SK-N-SH (cell line): ENCODE data around the gene MYH6. TPM values are rescaled to one million over a fixed set of nuclear protein-coding genes. Genes with fewer than 3 reads are reported as not detected.

Experiments used
- CTCF ChIA-PET: fragments of 300-600, 350-600 bp; formaldehyde crosslinking; extraction: SDS; loops from one replicate; lab custom pipeline; 2021; lab: Yijun Ruan, JAX
- POLR2A ChIA-PET: fragments of 350-600 bp; sonication (Branson Sonifier 250); formaldehyde crosslinking; extraction: SDS; loops from one replicate; lab custom pipeline; 2020; ENCODE audit warnings: antibody characterized with exemption, inconsistent platforms; lab: Yijun Ruan, JAX
- DNase-seq: peaks from one replicate; pipeline ENCODE4 v3.0.0; 2012
- H2AFZ ChIP-seq: fragments of 200-600 bp; sonication (generic); 2 replicates; pipeline ENCODE4 v1.8.1; 2016; ENCODE audit warnings: antibody characterized with exemption, mild to moderate bottlenecking, low read depth
- H3F3A ChIP-seq: fragments of 200-600 bp; sonication (generic); replicated peaks from 2 replicates; pipeline ENCODE3; 2016; ENCODE audit warnings: antibody characterized with exemption, mild to moderate bottlenecking; ENCODE audit not compliant: insufficient read depth
- H3K27ac ChIP-seq, 2 experiments: fragments of 200-500 bp in 1 of 2; fragments of 200-600 bp in 1 of 2; sonication (Bioruptor generic) in 1 of 2; sonication (generic), shearing (Covaris generic) in 1 of 2; 2 replicates each; pipeline versions ENCODE4 v1.5.1 to v1.6.1; 2014 to 2016; ENCODE audit warnings: low read depth in 2 of 2, inconsistent platforms in 1 of 2, low read length in 1 of 2, mild to moderate bottlenecking in 1 of 2, mixed read lengths in 1 of 2
- H3K27me3 ChIP-seq: fragments of 200-600 bp; sonication (generic), shearing (Covaris generic); 2 replicates; pipeline ENCODE4 v1.6.1; 2016; ENCODE audit warnings: mixed run types; ENCODE audit not compliant: insufficient read depth
- H3K36me3 ChIP-seq, 2 experiments: fragments of 200-500 bp in 1 of 2; fragments of 200-600 bp in 1 of 2; sonication (Bioruptor generic) in 1 of 2; sonication (generic) in 1 of 2; replicated peaks in 1 of 2; 2 replicates each; pipeline versions ENCODE3 to v1.5.1; 2014 to 2016; ENCODE audit warnings: low read length in 1 of 2, mild to moderate bottlenecking in 1 of 2; ENCODE audit not compliant: insufficient read depth in 2 of 2, control insufficient read depth in 1 of 2
- H3K4me1 ChIP-seq, 2 experiments: fragments of 200-500 bp in 1 of 2; fragments of 200-600 bp in 1 of 2; sonication (Bioruptor generic) in 1 of 2; sonication (generic), shearing (Covaris generic) in 1 of 2; 2 replicates each; pipeline versions ENCODE4 v1.5.1 to v1.6.1; 2014 to 2016; ENCODE audit warnings: low read depth in 1 of 2, low read length in 1 of 2, mixed run types in 1 of 2; ENCODE audit not compliant: insufficient read depth in 2 of 2, control insufficient read depth in 1 of 2
- H3K4me2 ChIP-seq: fragments of 200-600 bp; sonication (generic), shearing (Covaris generic); 2 replicates; pipeline ENCODE4 v1.6.1; 2017; ENCODE audit warnings: mixed run types
- H3K4me3 ChIP-seq, 2 experiments: fragments of 200-500 bp in 1 of 2; fragments of 200-600 bp in 1 of 2; sonication (Bioruptor generic) in 1 of 2; sonication (generic), shearing (Covaris generic) in 1 of 2; 2 replicates each; pipeline versions ENCODE4 v1.5.1 to v1.8.1; 2014 to 2016; ENCODE audit warnings: low read depth in 2 of 2, inconsistent platforms in 1 of 2, low read length in 1 of 2, mild to moderate bottlenecking in 1 of 2, mixed read lengths in 1 of 2, moderate library complexity in 1 of 2
- H3K79me2 ChIP-seq: fragments of 200-600 bp; sonication (generic); 2 replicates; pipeline ENCODE4 v1.8.1; 2017; ENCODE audit warnings: mild to moderate bottlenecking; ENCODE audit not compliant: insufficient read depth
- H3K9ac ChIP-seq: fragments of 200-600 bp; sonication (generic); 2 replicates; pipeline ENCODE4 v1.6.1; 2017; ENCODE audit warnings: mixed run types
- H3K9me2 ChIP-seq: fragments of 200-600 bp; sonication (generic); 2 replicates; pipeline ENCODE4 v1.6.1; 2017; ENCODE audit warnings: mixed run types
- H3K9me3 ChIP-seq: fragments of 200-600 bp; sonication (generic); 2 replicates; pipeline ENCODE4 v1.6.1; 2017; ENCODE audit warnings: mixed run types, mild to moderate bottlenecking, moderate library complexity
- H4K20me1 ChIP-seq: fragments of 200-600 bp; sonication (generic); 2 replicates; pipeline ENCODE4 v1.6.1; 2017; ENCODE audit warnings: mild to moderate bottlenecking, mixed run types; ENCODE audit not compliant: insufficient read depth
- CHD2 ChIP-seq: fragments of 150-350 bp; IDR thresholded peaks from 2 replicates; pipeline ENCODE4 v1.6.1; 2018; ENCODE audit warnings: low read length; ENCODE audit not compliant: partially characterized antibody
- EP300 ChIP-seq, 2 experiments: IDR thresholded peaks; 2 replicates each; pipeline versions ENCODE4 v1.4.0 to v1.6.1; 2012; ENCODE audit warnings: borderline replicate concordance in 1 of 2, low read depth in 1 of 2, low read length in 1 of 2
- EZH2phosphoT487 ChIP-seq: fragments of 200-600 bp; sonication (generic); IDR thresholded peaks from 2 replicates; pipeline ENCODE4 v1.6.1; 2017; ENCODE audit warnings: low read depth, mixed run types, mild to moderate bottlenecking, antibody characterized with exemption, moderate library complexity, borderline replicate concordance
- FOSL2 ChIP-seq: IDR thresholded peaks from 2 replicates; pipeline ENCODE4 v1.4.0; 2012; ENCODE audit warnings: low read depth, mild to moderate bottlenecking, moderate library complexity, borderline replicate concordance
- FOXJ3 ChIP-seq: sonication (generic); formaldehyde crosslinking; IDR thresholded peaks from 2 replicates; pipeline ENCODE4 v1.5.1; 2020; ENCODE audit warnings: mild to moderate bottlenecking, missing genetic modification reagents
- FOXM1 ChIP-seq: IDR thresholded peaks from 2 replicates; pipeline ENCODE4 v1.4.0; 2012; ENCODE audit warnings: low read depth, mild to moderate bottlenecking
- GABPA ChIP-seq: IDR thresholded peaks from 2 replicates; pipeline ENCODE4 v1.4.0; 2012; ENCODE audit warnings: low read depth, mild to moderate bottlenecking
- GATA2 ChIP-seq: sonication (generic); formaldehyde crosslinking; IDR thresholded peaks from 2 replicates; pipeline ENCODE4 v1.5.0; 2020; ENCODE audit warnings: mild to moderate bottlenecking, missing genetic modification reagents
- JUND ChIP-seq: IDR thresholded peaks from 2 replicates; pipeline ENCODE4 v1.4.0; 2012
- MXI1 ChIP-seq: IDR thresholded peaks from 2 replicates; pipeline ENCODE4 v1.6.1; 2012; ENCODE audit warnings: mild to moderate bottlenecking, low read depth, low read length, improper control_type of control experiment
- NFIC ChIP-seq: IDR thresholded peaks from 2 replicates; pipeline ENCODE4 v1.4.0; 2012; ENCODE audit warnings: borderline replicate concordance
- RCOR1 ChIP-seq: fragments of 150-350 bp; IDR thresholded peaks from 2 replicates; pipeline ENCODE4 v1.6.1; 2017; ENCODE audit warnings: antibody characterized with exemption, low read length
- RFX5 ChIP-seq: IDR thresholded peaks from 2 replicates; pipeline ENCODE4 v1.6.1; 2012; ENCODE audit warnings: mild to moderate bottlenecking, improper control_type of control experiment, low read length
- RXRA ChIP-seq: IDR thresholded peaks from 2 replicates; pipeline ENCODE4 v1.4.0; 2012; ENCODE audit warnings: low read depth, mild to moderate bottlenecking, borderline replicate concordance
- SMC3 ChIP-seq: IDR thresholded peaks from 2 replicates; pipeline ENCODE4 v1.6.1; 2012; ENCODE audit warnings: low read depth, low read length, improper control_type of control experiment
- TCF12 ChIP-seq: IDR thresholded peaks from 2 replicates; pipeline ENCODE4 v1.4.0; 2012
- YY1 ChIP-seq: IDR thresholded peaks from 2 replicates; pipeline ENCODE4 v1.4.0; 2012; ENCODE audit warnings: low read depth, mild to moderate bottlenecking
- WGBS: methylation state at CpG from one replicate; pipeline ENCODE4 v1.1.6; 2017; ENCODE audit warnings: low lambda C conversion rate; 5-methylcytosine and 5-hydroxymethylcytosine counted together
- polyA plus RNA-seq, 3 experiments: library from polyadenylated mRNA; depleted of rRNA; stranded (reverse); fragments of >200 nt; gene quantifications; 2 replicates each; pipeline ENCODE4 v1.2.3, GENCODE V29; 2012
- TF ChIP-seq, protein P1 (sequence below): IDR thresholded peaks from 2 replicates; pipeline ENCODE4 v1.4.0; 2012; ENCODE audit warnings: low read depth
- TF ChIP-seq, protein P2 (sequence below): fragments of 150-350 bp; IDR thresholded peaks from 2 replicates; pipeline ENCODE4 v1.6.1; 2016; ENCODE audit warnings: mild to moderate bottlenecking, low read depth, low read length
- TF ChIP-seq, protein P3 (sequence below): IDR thresholded peaks from 2 replicates; pipeline ENCODE4 v1.4.0; 2012; ENCODE audit warnings: low read depth, borderline replicate concordance

Gene MYH6
- polyA plus RNA-seq, 1 of the 3 experiments (the other 2 are of a cell fraction), result not detected

DNA sequence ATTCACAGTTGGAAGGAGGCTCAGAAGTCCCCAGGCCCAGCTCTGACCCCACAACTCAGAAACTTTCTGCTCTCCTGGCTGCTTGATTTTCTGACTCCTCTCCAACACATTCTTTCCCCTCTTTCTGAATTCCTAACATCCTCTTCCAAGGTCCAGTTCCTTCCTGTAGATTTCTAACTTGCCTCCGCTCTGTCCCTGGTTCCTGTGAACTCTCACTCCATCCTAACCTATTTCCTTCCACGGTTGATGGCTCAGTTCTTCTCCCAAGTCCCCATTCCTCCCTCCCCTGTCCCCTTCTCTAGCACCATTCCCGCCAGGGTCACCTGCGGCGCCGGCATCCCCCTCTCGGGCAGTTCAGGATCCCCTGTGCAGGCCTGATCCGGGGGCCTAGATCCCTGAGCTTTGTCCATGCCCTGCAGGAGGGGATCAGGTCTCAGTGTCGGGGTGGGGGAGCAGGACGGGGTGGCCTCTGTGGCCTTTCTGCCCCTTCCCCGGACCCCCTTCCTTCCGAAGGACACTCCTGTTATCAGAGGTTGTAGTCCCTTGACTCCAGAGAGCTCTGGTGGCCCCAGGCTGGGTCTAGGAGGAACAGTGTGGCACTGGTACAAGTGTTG lies 49.4 kb downstream of the MYH6 start:
- TF ChIP-seq, protein P1, sequence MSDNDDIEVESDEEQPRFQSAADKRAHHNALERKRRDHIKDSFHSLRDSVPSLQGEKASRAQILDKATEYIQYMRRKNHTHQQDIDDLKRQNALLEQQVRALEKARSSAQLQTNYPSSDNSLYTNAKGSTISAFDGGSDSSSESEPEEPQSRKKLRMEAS, result no peak
- no peak for TF ChIP-seq GATA2 (CRISPR knock-in tag)
- TF ChIP-seq FOXM1, result no peak
- no peak for TF ChIP-seq SMC3
- no peak for TF ChIP-seq GABPA
- TF ChIP-seq JUND, result no peak
- TF ChIP-seq RXRA, result no peak
- TF ChIP-seq, protein P2, sequence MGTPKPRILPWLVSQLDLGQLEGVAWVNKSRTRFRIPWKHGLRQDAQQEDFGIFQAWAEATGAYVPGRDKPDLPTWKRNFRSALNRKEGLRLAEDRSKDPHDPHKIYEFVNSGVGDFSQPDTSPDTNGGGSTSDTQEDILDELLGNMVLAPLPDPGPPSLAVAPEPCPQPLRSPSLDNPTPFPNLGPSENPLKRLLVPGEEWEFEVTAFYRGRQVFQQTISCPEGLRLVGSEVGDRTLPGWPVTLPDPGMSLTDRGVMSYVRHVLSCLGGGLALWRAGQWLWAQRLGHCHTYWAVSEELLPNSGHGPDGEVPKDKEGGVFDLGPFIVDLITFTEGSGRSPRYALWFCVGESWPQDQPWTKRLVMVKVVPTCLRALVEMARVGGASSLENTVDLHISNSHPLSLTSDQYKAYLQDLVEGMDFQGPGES, result no peak
- TF ChIP-seq YY1, result no peak
- no peak for TF ChIP-seq FOSL2
- no peak for TF ChIP-seq RCOR1
- TF ChIP-seq, protein P3, sequence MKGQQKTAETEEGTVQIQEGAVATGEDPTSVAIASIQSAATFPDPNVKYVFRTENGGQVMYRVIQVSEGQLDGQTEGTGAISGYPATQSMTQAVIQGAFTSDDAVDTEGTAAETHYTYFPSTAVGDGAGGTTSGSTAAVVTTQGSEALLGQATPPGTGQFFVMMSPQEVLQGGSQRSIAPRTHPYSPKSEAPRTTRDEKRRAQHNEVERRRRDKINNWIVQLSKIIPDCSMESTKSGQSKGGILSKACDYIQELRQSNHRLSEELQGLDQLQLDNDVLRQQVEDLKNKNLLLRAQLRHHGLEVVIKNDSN, result no peak
- no peak for TF ChIP-seq MXI1
- no peak for TF ChIP-seq EZH2phosphoT487
- Histone ChIP-seq H2AFZ (no peak overlapping the region), H3K27me3 (no peaks in the 10 kb centered on the region), H3K9me2 (no peaks in the 10 kb centered on the region), H3K79me2 (no peaks in the 10 kb centered on the region), H3K9ac (no peak overlapping the region), H3K36me3 (peaks cover 0 to 2% of the 10 kb centered on the region in 2 experiments), H3F3A (no peaks in the 10 kb centered on the region), H4K20me1 (no peaks in the 10 kb centered on the region), H3K9me3 (no peaks in the 10 kb centered on the region), H3K4me3 (no peak overlapping the region), H3K4me1 (no peaks in the 10 kb centered on the region; a peak in 2 of 4 replicates), H3K4me2 (no peak overlapping the region), H3K27ac (no peak overlapping the region)
- no peak for DNase-seq
- ChIA-PET CTCF (interaction anchor here (1.7 to 6.4 kb wide), 3 partner anchors 13 to 22 kb away, joined by 4 to 42 read pairs (median 8); no protein-coding TSS in a partner anchor), POLR2A (no interaction called here)
- WGBS, result 95% methylated on average over 11 of the region's 12 CpGs

DNA sequence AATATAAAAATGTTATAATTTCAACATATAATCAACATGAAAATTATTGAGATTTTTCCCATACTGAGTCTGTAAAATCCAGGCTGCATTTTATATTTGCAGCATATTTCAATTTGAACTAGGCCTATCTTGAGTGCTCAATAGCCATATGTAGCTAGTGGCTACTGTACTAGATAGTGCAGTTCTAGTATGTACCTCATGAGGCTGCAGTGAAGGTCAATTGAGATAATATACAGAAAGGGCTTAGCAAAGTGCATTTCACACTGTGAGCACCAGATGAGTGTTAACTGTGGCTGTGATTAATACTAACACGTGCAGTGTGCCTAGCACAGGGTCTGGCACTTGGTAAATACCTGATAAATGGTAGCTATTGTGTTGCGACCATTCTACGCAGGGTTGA lies 50.0 kb downstream of the MYH6 start:
- H3K79me2 ChIP-seq, result no peaks in the 10 kb centered on the region
- CTCF ChIA-PET, result interaction anchor here (1.8 to 6.4 kb wide), 2 partner anchors 12 to 23 kb away, joined by 8 to 42 read pairs; no protein-coding TSS in a partner anchor
- POLR2A ChIA-PET, result interaction anchor here (0.6 kb wide), 1 partner anchor 55 kb away, joined by 3 read pairs; no protein-coding TSS in a partner anchor
- no peak overlapping the region for H3K4me2 ChIP-seq
- no peaks in the 10 kb centered on the region for H4K20me1 ChIP-seq
- H3K27ac ChIP-seq, result no peak overlapping the region
- H3K4me3 ChIP-seq, result no peak overlapping the region
- H3K27me3 ChIP-seq, result no peaks in the 10 kb centered on the region
- peaks cover 0 to 4% of the 10 kb centered on the region in 2 experiments; a peak in 2 of 4 replicates for H3K4me1 ChIP-seq
- no peak overlapping the region for H2AFZ ChIP-seq
- H3K9me3 ChIP-seq, result no peaks in the 10 kb centered on the region
- whole genome bisulfite sequencing, result 84% methylated on average over 3 of the region's 3 CpGs
- no peak overlapping the region for H3K9ac ChIP-seq
- no peaks in the 10 kb centered on the region for H3K9me2 ChIP-seq
- H3K36me3 ChIP-seq, result peaks cover 0 to 2% of the 10 kb centered on the region in 2 experiments
- TF ChIP-seq FOSL2 (no peak), MXI1 (no peak), FOXJ3 (CRISPR knock-in tag) (no peak), GATA2 (CRISPR knock-in tag) (no peak), SMC3 (no peak), NFIC (no peak), JUND (no peak), TCF12 (no peak), FOXM1 (no peak), CHD2 (no peak), EP300 (IDR thresholded peaks at IDR 0.05; ENCODE audit: borderline replicate concordance in 1 of 2, low read depth in 1 of 2, low read length in 1 of 2) (no peak), GABPA (no peak), RFX5 (no peak), YY1 (no peak), EZH2phosphoT487 (no peak)
- H3F3A ChIP-seq, result no peaks in the 10 kb centered on the region
- DNase-seq, result no peak
